Measurements from ENCODE around the gene CNBP.

The CNBP gene

GRCh38 chr3:129128357-129129155, 55.1 kb downstream of the CNBP start:
- Mint-ChIP-seq H3K4me3 (no peak overlapping the region), H3K27ac (peak overlapping the region; percentile 32)

GRCh38 chr3:129126726-129127280, 56.9 kb downstream of the CNBP start:
- Mint-ChIP-seq H3K27ac (peak overlapping the region; percentile 88), H3K36me3 (peaks cover 44% of the 10 kb centered on the region), H3K4me3 (no peak overlapping the region), H3K9me3 (no peaks in the 10 kb centered on the region), H3K4me1 (peaks cover 14% of the 10 kb centered on the region)
- ATAC-seq (no peak), DNase-seq (ENCODE audit: low spot score in 2 of 2) (no peak)

More at GRCh38 chr3:129128357-129129155, 55.1 kb downstream of the CNBP start:
- Mint-ChIP-seq H3K9me3 (no peaks in the 10 kb centered on the region), H3K4me1 (peaks cover 9% of the 10 kb centered on the region), H3K36me3 (peaks cover 57% of the 10 kb centered on the region)
- DNase-seq (ENCODE audit: low spot score in 2 of 2) (no peak), ATAC-seq (peak; percentile 6)

GRCh38 chr3:129123314-129124060, 60.2 kb downstream of the CNBP start:
- no peak overlapping the region for H3K4me3 Mint-ChIP-seq
- peaks cover 32% of the 10 kb centered on the region for H3K36me3 Mint-ChIP-seq
- H3K9me3 Mint-ChIP-seq = no peaks in the 10 kb centered on the region
- H3K27ac Mint-ChIP-seq = peak overlapping the region; percentile 80
- DNase-seq (ENCODE audit: low spot score in 2 of 2) (no peak), ATAC-seq (no peak)
- H3K4me1 Mint-ChIP-seq = peaks cover 22% of the 10 kb centered on the region

- peak overlapping the region; percentile 77 for H3K4me3 Mint-ChIP-seq
- H3K9me3 Mint-ChIP-seq = no peaks in the 10 kb centered on the region
- no peak for DNase-seq (ENCODE audit: low spot score in 2 of 2)
- H3K36me3 Mint-ChIP-seq = peaks cover 33% of the 10 kb centered on the region
- ATAC-seq = no peak
- peak overlapping the region; percentile 80 for H3K27ac Mint-ChIP-seq
- H3K4me1 Mint-ChIP-seq = peaks cover 32% of the 10 kb centered on the region
These were observed 61.2 kb downstream of the CNBP start for GRCh38 chr3:129122412-129123011.

DNA sequence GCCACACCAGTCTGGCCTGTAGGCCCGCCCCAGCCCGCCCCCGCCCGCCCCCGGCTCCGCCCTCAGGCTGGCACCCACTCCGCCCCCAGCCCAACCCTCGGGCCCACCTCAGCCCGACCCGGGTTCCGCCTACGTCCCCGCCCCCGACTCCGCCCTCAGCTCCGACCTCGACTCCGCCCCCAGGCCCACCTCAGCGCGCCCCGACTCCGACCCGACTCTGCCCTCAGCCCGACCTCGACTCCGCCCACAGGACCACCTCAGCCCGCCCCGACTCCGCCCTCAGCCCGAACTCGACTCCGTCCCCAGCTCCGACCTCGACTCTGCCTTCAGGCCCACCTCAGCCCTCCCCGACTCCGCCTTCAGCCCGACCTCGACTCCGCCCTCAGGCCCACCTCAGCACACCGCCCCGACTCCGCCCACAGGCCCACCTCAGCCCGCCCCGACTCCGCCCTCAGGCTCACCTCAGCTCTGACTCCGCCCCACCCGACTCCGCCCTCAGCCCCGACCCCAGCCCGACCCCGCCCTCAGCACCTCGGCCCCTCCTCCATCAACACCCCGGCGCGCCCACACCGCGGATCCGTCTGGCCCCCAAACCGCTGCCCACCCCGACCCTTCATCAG, 61.8 kb downstream of the CNBP start, which contains the start of gene RAB43:
Gene RAB43, minus strand, starts transcription at position 13 of the 620 bp plus-strand sequence. CDS start 315 bp downstream, outside the sequence.
- Mint-ChIP-seq H3K4me1 (peaks cover 35% of the 10 kb centered on the region), H3K4me3 (peak within 1 kb of the TSS; percentile 77)

DNA sequence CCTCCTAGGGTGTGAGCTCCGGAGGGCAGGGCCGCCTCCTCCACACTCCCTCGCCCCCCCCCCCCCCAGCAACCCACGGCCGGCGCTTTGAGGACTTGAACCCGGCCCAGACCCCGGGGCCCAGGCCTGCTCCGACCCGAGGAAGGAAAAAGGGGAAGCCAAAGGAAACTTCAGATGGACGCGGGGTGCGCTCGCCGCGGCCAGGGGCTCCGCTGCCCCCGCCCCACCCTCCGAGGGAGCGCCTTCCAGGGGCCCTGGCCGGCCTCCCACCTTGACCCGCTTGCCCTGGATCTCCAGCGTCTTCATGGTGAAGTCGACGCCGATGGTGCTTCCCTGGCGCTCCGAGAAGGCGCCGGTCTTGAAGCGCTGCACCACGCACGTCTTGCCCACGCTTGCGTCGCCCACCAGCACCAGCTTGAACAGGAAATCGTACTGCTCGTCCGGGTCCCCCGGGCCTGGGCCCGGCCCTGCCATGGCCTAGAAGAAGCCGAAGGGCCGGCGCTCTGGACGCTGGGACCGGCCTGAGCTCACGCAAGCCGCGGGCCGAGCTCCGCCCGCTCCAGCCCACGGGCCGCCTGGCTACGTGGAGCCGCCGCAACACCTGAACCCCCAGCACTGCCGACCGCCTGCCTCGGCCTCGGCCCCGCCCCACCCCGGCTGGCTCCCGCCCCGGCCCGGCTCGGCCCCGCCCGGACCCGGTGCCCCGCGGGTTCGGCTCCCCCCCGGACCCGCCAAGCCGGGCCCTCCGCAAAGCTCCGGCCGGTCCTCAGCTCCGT, 62.5 kb downstream of the CNBP start:
- DNase-seq (ENCODE audit: low spot score in 2 of 2) = peak; percentile 35 to 82
- H3K4me3 Mint-ChIP-seq = peak overlapping the region; percentile 77
- peaks cover 42% of the 10 kb centered on the region for H3K4me1 Mint-ChIP-seq
- no peaks in the 10 kb centered on the region for H3K9me3 Mint-ChIP-seq
- H3K36me3 Mint-ChIP-seq = peaks cover 43% of the 10 kb centered on the region
- ATAC-seq = peak; percentile 57
- H3K27ac Mint-ChIP-seq = peak overlapping the region; percentile 80

More for the DNA sequence above, 61.8 kb downstream of the CNBP start, which contains the start of gene RAB43:
- H3K36me3 Mint-ChIP-seq = peaks cover 39% of the 10 kb centered on the region
- H3K27ac Mint-ChIP-seq = peak within 1 kb of the TSS; percentile 80
- H3K9me3 Mint-ChIP-seq = no peaks in the 10 kb centered on the region
- DNase-seq (ENCODE audit: low spot score in 2 of 2) = peak; percentile 77 to 96
- ATAC-seq = peak; percentile 64

- ATAC-seq (peak; percentile 85), DNase-seq (ENCODE audit: low spot score in 2 of 2) (peak; percentile 65 to 93)
- Mint-ChIP-seq H3K27ac (peak overlapping the region; percentile 80), H3K4me3 (peak overlapping the region; percentile 77), H3K9me3 (no peaks in the 10 kb centered on the region), H3K4me1 (peaks cover 45% of the 10 kb centered on the region), H3K36me3 (peaks cover 51% of the 10 kb centered on the region)
These were observed 63.3 kb downstream of the CNBP start for GRCh38 chr3:129120254-129121004.

GRCh38 chr3:129119365-129120100, 64.2 kb downstream of the CNBP start:
- H3K27ac Mint-ChIP-seq = peak overlapping the region; percentile 80
- H3K4me3 Mint-ChIP-seq = peak overlapping the region; percentile 77
- ATAC-seq (no peak), DNase-seq (ENCODE audit: low spot score in 2 of 2) (no peak)
- no peaks in the 10 kb centered on the region for H3K9me3 Mint-ChIP-seq
- H3K4me1 Mint-ChIP-seq = peaks cover 51% of the 10 kb centered on the region
- peaks cover 60% of the 10 kb centered on the region for H3K36me3 Mint-ChIP-seq

DNA sequence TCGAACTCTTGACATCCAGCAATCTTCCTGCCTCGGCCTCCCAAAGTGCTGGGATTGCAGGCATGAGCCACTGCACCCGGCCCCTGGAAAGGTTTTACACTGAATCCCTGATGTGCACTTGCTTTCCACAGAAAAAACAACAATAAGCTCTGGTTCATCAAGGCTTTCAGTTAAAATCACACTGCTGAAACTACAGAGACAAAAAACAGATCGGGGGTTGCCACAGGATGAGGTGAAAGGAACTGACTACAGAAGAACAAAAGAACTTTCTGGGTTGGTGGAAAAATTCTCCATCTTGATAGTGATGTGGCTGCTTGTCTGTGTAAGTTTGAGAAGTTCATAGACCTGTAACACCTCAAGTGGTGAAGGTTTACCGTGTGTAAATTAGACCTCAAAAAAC, 65.0 kb downstream of the CNBP start:
- Mint-ChIP-seq H3K27ac (peak overlapping the region; percentile 80), H3K36me3 (peaks cover 68% of the 10 kb centered on the region), H3K4me1 (peaks cover 56% of the 10 kb centered on the region), H3K4me3 (peak overlapping the region; percentile 77), H3K9me3 (no peaks in the 10 kb centered on the region)
- ATAC-seq = no peak
- no peak for DNase-seq (ENCODE audit: low spot score in 2 of 2)

Data from stimulated activated effector memory CD8-positive, alpha-beta T cell treated with anti-CD3 and anti-CD28 coated beads, Interleukin-12 subunit alpha, Interleukin-12 subunit beta, amount 100 ng/mL, for 72 hours (primary cell).